Thyroid gland (tissue), 4 donors: ENCODE measurements around the gene PDZD2.

Experiments used
- POLR2A ChIP-seq, 2 donors: fragments of 450-650 bp; IDR thresholded peaks; one replicate each; pipeline ENCODE4 v1.6.1; 2017; ENCODE audit warnings: antibody characterized with exemption in 2 of 2, mild to moderate bottlenecking in 2 of 2, moderate library complexity in 1 of 2
- TF ChIP-seq, protein P1 (sequence below), 6 experiments: fragments of 200-600 bp in 3 of 6; fragments of 450-650 bp in 3 of 6; sonication (generic) in 3 of 6; IDR thresholded peaks; one replicate each; pipeline ENCODE4 v1.5.1; 2016 to 2019; ENCODE audit warnings: antibody characterized with exemption in 6 of 6, mild to moderate bottlenecking in 2 of 6, inconsistent platforms in 1 of 6, moderate library complexity in 1 of 6

DNA sequence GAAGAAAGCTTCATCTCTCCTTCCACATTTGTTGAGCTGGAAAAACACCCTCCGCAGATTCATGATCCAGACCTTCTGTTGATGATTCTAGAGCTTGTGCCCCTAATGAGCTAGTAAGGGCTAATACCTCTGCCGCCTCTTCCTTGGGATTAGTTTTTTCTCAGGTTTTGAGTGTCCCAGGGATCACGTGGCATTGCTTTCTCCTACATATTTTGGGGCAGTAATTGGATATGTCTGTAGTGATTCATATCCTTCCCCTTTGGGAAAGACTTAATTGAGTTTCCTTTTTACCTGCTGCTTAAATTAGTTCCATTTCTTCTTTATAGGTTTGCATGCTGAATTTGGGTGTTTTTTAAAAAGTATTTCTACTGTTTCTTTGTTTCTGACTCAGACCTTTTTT, 391.3 kb downstream of the PDZD2 start:
- TF ChIP-seq, protein P1, sequence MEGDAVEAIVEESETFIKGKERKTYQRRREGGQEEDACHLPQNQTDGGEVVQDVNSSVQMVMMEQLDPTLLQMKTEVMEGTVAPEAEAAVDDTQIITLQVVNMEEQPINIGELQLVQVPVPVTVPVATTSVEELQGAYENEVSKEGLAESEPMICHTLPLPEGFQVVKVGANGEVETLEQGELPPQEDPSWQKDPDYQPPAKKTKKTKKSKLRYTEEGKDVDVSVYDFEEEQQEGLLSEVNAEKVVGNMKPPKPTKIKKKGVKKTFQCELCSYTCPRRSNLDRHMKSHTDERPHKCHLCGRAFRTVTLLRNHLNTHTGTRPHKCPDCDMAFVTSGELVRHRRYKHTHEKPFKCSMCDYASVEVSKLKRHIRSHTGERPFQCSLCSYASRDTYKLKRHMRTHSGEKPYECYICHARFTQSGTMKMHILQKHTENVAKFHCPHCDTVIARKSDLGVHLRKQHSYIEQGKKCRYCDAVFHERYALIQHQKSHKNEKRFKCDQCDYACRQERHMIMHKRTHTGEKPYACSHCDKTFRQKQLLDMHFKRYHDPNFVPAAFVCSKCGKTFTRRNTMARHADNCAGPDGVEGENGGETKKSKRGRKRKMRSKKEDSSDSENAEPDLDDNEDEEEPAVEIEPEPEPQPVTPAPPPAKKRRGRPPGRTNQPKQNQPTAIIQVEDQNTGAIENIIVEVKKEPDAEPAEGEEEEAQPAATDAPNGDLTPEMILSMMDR (IDR thresholded peaks at IDR 0.05): no peak
- no peak for TF ChIP-seq POLR2A (IDR thresholded peaks at IDR 0.05)
